ENCODE measurements around the gene FALEC. TPM values are rescaled to one million over a fixed set of nuclear protein-coding genes. Genes with fewer than 3 reads are reported as not detected.

FALEC gene
- total and polyA plus RNA-seq, 9 of the 15 experiments (the other 6 are each of a cell fraction or from before 2014, with no cell fraction given), result 0.15 to 1.8 (median 0.53) TPM; not detected in 5

DNA sequence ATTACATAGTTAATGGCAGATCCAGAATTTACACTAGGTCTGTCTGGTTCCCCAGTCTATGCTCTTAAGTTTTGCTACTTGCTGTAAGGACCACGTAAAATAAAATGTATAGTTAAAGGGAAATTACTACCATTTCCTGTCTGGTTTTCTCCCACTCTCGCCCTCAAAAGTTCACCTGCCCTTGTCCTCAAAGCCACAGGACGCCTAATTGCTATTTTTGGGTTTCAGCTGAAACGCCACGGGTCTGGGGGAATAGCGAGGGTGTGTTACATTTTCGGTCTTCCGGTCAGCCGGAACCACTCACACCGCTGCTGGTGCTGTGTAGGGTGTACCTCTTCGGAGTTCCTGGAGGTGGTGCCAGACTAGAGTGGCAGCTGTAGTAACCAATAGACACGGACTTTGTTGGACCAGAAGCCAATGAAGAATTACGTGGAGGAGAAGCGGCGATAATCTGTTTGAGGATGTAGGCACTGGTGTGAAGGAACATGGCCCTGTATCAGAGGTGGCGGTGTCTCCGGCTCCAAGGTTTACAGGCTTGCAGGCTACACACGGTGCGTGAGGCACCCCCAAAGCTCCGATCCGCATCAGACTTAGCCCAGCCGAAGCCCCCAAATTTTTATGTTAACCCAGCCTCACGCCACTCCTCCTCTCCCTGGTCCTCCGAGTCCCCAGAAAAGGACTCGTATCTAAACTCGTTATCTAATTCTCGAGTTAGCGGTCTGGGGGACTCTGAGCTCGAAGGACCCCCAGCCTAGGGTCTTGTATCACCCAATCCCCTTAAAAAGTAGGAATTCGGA is 28.4 kb upstream of the FALEC start, which contains the start of gene TARS2 (continued):
- no peak for TF ChIP-seq ZFPM2 (CRISPR knock-in tag; IDR thresholded peaks at IDR 0.05)
- TF ChIP-seq ELF1 (tag; IDR thresholded peaks at IDR 0.05), result peak; percentile 87
- no peak for TF ChIP-seq RNF219 (CRISPR knock-in tag; IDR thresholded peaks at IDR 0.05)
- TF ChIP-seq SIRT6 (IDR thresholded peaks at IDR 0.05; ENCODE audit: low read depth, low read length), result no peak
- no peak for TF ChIP-seq ZNF76 (CRISPR knock-in tag; IDR thresholded peaks at IDR 0.05; ENCODE audit: borderline replicate concordance)
- TF ChIP-seq DNMT1 (IDR thresholded peaks at IDR 0.05), result no peak
- TF ChIP-seq CREBBP (IDR thresholded peaks at IDR 0.05; ENCODE audit: low read depth, low read length), result no peak
- TF ChIP-seq JUNB (CRISPR knock-in tag; conservative IDR thresholded peaks at IDR 0.05), result no peak
- peak; percentile 66 for TF ChIP-seq BRD9 (IDR thresholded peaks at IDR 0.05; ENCODE audit: low read depth, partially characterized antibody)
- no peak for TF ChIP-seq ZNF449 (CRISPR knock-in tag; IDR thresholded peaks at IDR 0.05)
- no peak for TF ChIP-seq ZNF184 (CRISPR knock-in tag; IDR thresholded peaks at IDR 0.05)
- peak; percentile 76; the same call in 1 of the 2 replicates for TF ChIP-seq ZNF764 (CRISPR knock-in tag; IDR thresholded peaks at IDR 0.05; ENCODE audit: low read depth)
- no peak for TF ChIP-seq ZNF324 (CRISPR knock-in tag; IDR thresholded peaks at IDR 0.05)
- TF ChIP-seq E4F1 (CRISPR knock-in tag; IDR thresholded peaks at IDR 0.05; ENCODE audit: borderline replicate concordance), result no peak
- TF ChIP-seq HCFC1 (IDR thresholded peaks at IDR 0.05; ENCODE audit: low read depth, low read length), result peak; percentile 86
- TF ChIP-seq, protein P1, sequence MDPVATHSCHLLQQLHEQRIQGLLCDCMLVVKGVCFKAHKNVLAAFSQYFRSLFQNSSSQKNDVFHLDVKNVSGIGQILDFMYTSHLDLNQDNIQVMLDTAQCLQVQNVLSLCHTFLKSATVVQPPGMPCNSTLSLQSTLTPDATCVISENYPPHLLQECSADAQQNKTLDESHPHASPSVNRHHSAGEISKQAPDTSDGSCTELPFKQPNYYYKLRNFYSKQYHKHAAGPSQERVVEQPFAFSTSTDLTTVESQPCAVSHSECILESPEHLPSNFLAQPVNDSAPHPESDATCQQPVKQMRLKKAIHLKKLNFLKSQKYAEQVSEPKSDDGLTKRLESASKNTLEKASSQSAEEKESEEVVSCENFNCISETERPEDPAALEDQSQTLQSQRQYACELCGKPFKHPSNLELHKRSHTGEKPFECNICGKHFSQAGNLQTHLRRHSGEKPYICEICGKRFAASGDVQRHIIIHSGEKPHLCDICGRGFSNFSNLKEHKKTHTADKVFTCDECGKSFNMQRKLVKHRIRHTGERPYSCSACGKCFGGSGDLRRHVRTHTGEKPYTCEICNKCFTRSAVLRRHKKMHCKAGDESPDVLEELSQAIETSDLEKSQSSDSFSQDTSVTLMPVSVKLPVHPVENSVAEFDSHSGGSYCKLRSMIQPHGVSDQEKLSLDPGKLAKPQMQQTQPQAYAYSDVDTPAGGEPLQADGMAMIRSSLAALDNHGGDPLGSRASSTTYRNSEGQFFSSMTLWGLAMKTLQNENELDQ (CRISPR knock-in tag; IDR thresholded peaks at IDR 0.05; ENCODE audit: borderline replicate concordance), result no peak
- no peak for TF ChIP-seq HMG20B (CRISPR knock-in tag; IDR thresholded peaks at IDR 0.05)
- TF ChIP-seq ZBTB7A (IDR thresholded peaks at IDR 0.05; ENCODE audit: borderline replicate concordance, control insufficient read depth, low read depth, low read length), result peak; percentile 71; the same call in 1 of the 2 replicates

Data from K562 (cell line).